HG02938 (cell line): ENCODE data around the gene PTCH1.

Experiments
- ATAC-seq: cut with Tn5 transposase; IDR thresholded peaks from one replicate; pipeline ENCODE4 v1.9.1; 2021; ENCODE audit warnings: mild to moderate bottlenecking, moderate library complexity; ENCODE audit not compliant: unreplicated experiment

The PTCH1 gene

GRCh38 chr9:95409650-95410426 lies 106.9 kb downstream of the PTCH1 start:
- no peak for ATAC-seq

GRCh38 chr9:95407524-95407923 lies 109.2 kb downstream of the PTCH1 start:
- ATAC-seq: no peak

- ATAC-seq: no peak
Observed at GRCh38 chr9:95406121-95406520, 110.7 kb downstream of the PTCH1 start.

GRCh38 chr9:95399261-95399660 lies 117.5 kb downstream of the PTCH1 start:
- ATAC-seq: no peak
